CD4-positive, alpha-beta T cell treated with Interleukin-17A for 4 hours (primary cell): ENCODE results near the gene PLSCR1.
"Not testable (repeated sequence)": the region's sequence is repeated elsewhere in the genome, so short reads cannot be mapped to it uniquely, and the experiment has no call there.

Experiments used
- DNase-seq: peaks from one replicate; pipeline ENCODE4 v3.0.0-alpha.2; 2020; ENCODE audit warnings: mixed read lengths

Gene PLSCR1

GRCh38 chr3:146547235-146547835 lies 2.9 kb upstream of the PLSCR1 start:
- DNase-seq: no peak

- no peak for DNase-seq
Measured at GRCh38 chr3:146546366-146546965, 2.1 kb upstream of the PLSCR1 start.

GRCh38 chr3:146544929-146545528 lies 622 bp upstream of the PLSCR1 start:
- no peak for DNase-seq

- no peak for DNase-seq
Measured at GRCh38 chr3:146543461-146544001, 876 bp downstream of the PLSCR1 start.

- DNase-seq: no peak
Measured at GRCh38 chr3:146542978-146543377, 1.4 kb downstream of the PLSCR1 start.

- no peak for DNase-seq
Measured at GRCh38 chr3:146542179-146542578, 2.2 kb downstream of the PLSCR1 start.

GRCh38 chr3:146540978-146541377 lies 3.4 kb downstream of the PLSCR1 start:
- no peak for DNase-seq

GRCh38 chr3:146540236-146540635 lies 4.2 kb downstream of the PLSCR1 start:
- no peak for DNase-seq

- DNase-seq: no peak
Measured at GRCh38 chr3:146539315-146539714, 5.1 kb downstream of the PLSCR1 start.

- DNase-seq: no peak
Measured at GRCh38 chr3:146537603-146538002, 6.8 kb downstream of the PLSCR1 start.

GRCh38 chr3:146536681-146537080 lies 7.7 kb downstream of the PLSCR1 start:
- DNase-seq: no peak

- no peak for DNase-seq
Measured at GRCh38 chr3:146532406-146532805, 12.0 kb downstream of the PLSCR1 start.

GRCh38 chr3:146530609-146531008 lies 13.8 kb downstream of the PLSCR1 start:
- DNase-seq: no peak

GRCh38 chr3:146529021-146529420 lies 15.4 kb downstream of the PLSCR1 start:
- no peak for DNase-seq

- no peak for DNase-seq
Measured at GRCh38 chr3:146524961-146525360, 19.4 kb downstream of the PLSCR1 start.

GRCh38 chr3:146523531-146523930 lies 20.9 kb downstream of the PLSCR1 start:
- DNase-seq: no peak

GRCh38 chr3:146522174-146523158 lies 21.9 kb downstream of the PLSCR1 start:
- not testable (repeated sequence) for DNase-seq

- no peak for DNase-seq
Measured at GRCh38 chr3:146521394-146521793, 23.0 kb downstream of the PLSCR1 start.

- no peak for DNase-seq
Measured at GRCh38 chr3:146519810-146520209, 24.6 kb downstream of the PLSCR1 start.

GRCh38 chr3:146517684-146518435 lies 26.5 kb downstream of the PLSCR1 start:
- no peak for DNase-seq

- no peak for DNase-seq
Measured at GRCh38 chr3:146513386-146514051, 30.9 kb downstream of the PLSCR1 start.
